Activated naive CD4-positive, alpha-beta T cell treated with anti-CD3 and anti-CD28 coated beads, Interleukin-2, amount 50 U/mL, for 24 hours (primary cell): ENCODE measurements around the gene PBXIP1.

Experiments used
- H3K27ac Mint-ChIP-seq: one replicate; pipeline ENCODE4 v1.8.0; 2021; ENCODE audit warnings: mild to moderate bottlenecking, mixed read lengths
- H3K27me3 Mint-ChIP-seq: one replicate; pipeline ENCODE4 v1.8.0; 2021; ENCODE audit warnings: mixed read lengths
- H3K36me3 Mint-ChIP-seq: one replicate; pipeline ENCODE4 v1.8.0; 2021; ENCODE audit warnings: mixed read lengths
- H3K4me1 Mint-ChIP-seq: one replicate; pipeline ENCODE4 v1.8.0; 2021; ENCODE audit warnings: mixed read lengths
- H3K4me3 Mint-ChIP-seq: one replicate; pipeline ENCODE4 v1.8.0; 2021; ENCODE audit warnings: mild to moderate bottlenecking, mixed read lengths
- H3K9me3 Mint-ChIP-seq: one replicate; pipeline ENCODE4 v1.8.0; 2021; ENCODE audit warnings: mixed read lengths

Gene PBXIP1

GRCh38 chr1:154955718-154956543, at the start of gene PBXIP1:
Gene PBXIP1 (minus strand): TSS chr1:154956099. CDS start chr1:154953721, 2,378 bp downstream.
- Mint-ChIP-seq H3K9me3 (no peaks in the 10 kb centered on the region), H3K4me1 (peaks cover 81% of the 10 kb centered on the region), H3K4me3 (peak within 1 kb of the TSS; percentile 97), H3K27me3 (no peaks in the 10 kb centered on the region), H3K36me3 (peaks cover 2% of the 10 kb centered on the region), H3K27ac (peak within 1 kb of the TSS; percentile 96)

GRCh38 chr1:155005076-155006011, 49.4 kb upstream of the PBXIP1 start:
- H3K27ac Mint-ChIP-seq = peak overlapping the region; percentile 92
- H3K4me1 Mint-ChIP-seq = peaks cover 49% of the 10 kb centered on the region
- no peaks in the 10 kb centered on the region for H3K36me3 Mint-ChIP-seq
- H3K4me3 Mint-ChIP-seq = no peak overlapping the region
- H3K27me3 Mint-ChIP-seq = no peaks in the 10 kb centered on the region
- no peaks in the 10 kb centered on the region for H3K9me3 Mint-ChIP-seq

- Mint-ChIP-seq H3K27me3 (no peaks in the 10 kb centered on the region), H3K36me3 (no peaks in the 10 kb centered on the region), H3K9me3 (no peaks in the 10 kb centered on the region), H3K4me3 (peak overlapping the region; percentile 82), H3K27ac (peak overlapping the region; percentile 85), H3K4me1 (peaks cover 50% of the 10 kb centered on the region)
Observed at GRCh38 chr1:155004352-155005075, 48.6 kb upstream of the PBXIP1 start.

GRCh38 chr1:155003766-155004351, 48.0 kb upstream of the PBXIP1 start:
- H3K9me3 Mint-ChIP-seq = no peaks in the 10 kb centered on the region
- no peaks in the 10 kb centered on the region for H3K36me3 Mint-ChIP-seq
- peak overlapping the region; percentile 95 for H3K4me3 Mint-ChIP-seq
- peaks cover 53% of the 10 kb centered on the region for H3K4me1 Mint-ChIP-seq
- no peaks in the 10 kb centered on the region for H3K27me3 Mint-ChIP-seq
- H3K27ac Mint-ChIP-seq = peak overlapping the region; percentile 90

GRCh38 chr1:155003227-155003765, 47.4 kb upstream of the PBXIP1 start:
- Mint-ChIP-seq H3K9me3 (no peaks in the 10 kb centered on the region), H3K27ac (peak overlapping the region; percentile 90), H3K27me3 (no peaks in the 10 kb centered on the region), H3K4me1 (peaks cover 53% of the 10 kb centered on the region), H3K4me3 (peak overlapping the region; percentile 95), H3K36me3 (no peaks in the 10 kb centered on the region)

- H3K4me1 Mint-ChIP-seq = peaks cover 55% of the 10 kb centered on the region
Observed at GRCh38 chr1:155002464-155003226, 46.7 kb upstream of the PBXIP1 start, which contains the start of gene ZBTB7B. Gene ZBTB7B (plus strand): TSS chr1:155002802. CDS start chr1:155014661, 11,859 bp downstream.

GRCh38 chr1:155001675-155002463, 46.0 kb upstream of the PBXIP1 start:
- Mint-ChIP-seq H3K4me1 (peaks cover 58% of the 10 kb centered on the region), H3K36me3 (no peaks in the 10 kb centered on the region), H3K9me3 (no peaks in the 10 kb centered on the region), H3K27ac (peak overlapping the region; percentile 87), H3K27me3 (no peaks in the 10 kb centered on the region), H3K4me3 (peak overlapping the region; percentile 92)

More at GRCh38 chr1:155002464-155003226, 46.7 kb upstream of the PBXIP1 start, which contains the start of gene ZBTB7B:
- Mint-ChIP-seq H3K9me3 (no peaks in the 10 kb centered on the region), H3K27ac (peak within 1 kb of the TSS; percentile 90), H3K36me3 (no peaks in the 10 kb centered on the region), H3K4me3 (peak within 1 kb of the TSS; percentile 95), H3K27me3 (no peaks in the 10 kb centered on the region)

- Mint-ChIP-seq H3K9me3 (no peaks in the 10 kb centered on the region), H3K27me3 (no peaks in the 10 kb centered on the region), H3K27ac (peak overlapping the region; percentile 79), H3K4me3 (peak overlapping the region; percentile 92), H3K4me1 (peaks cover 53% of the 10 kb centered on the region), H3K36me3 (no peaks in the 10 kb centered on the region)
Observed at GRCh38 chr1:155001425-155001674, 45.5 kb upstream of the PBXIP1 start.

GRCh38 chr1:155000726-155001424, 45.0 kb upstream of the PBXIP1 start:
- Mint-ChIP-seq H3K4me3 (peak overlapping the region; percentile 92), H3K27ac (peak overlapping the region; percentile 79), H3K36me3 (no peaks in the 10 kb centered on the region), H3K27me3 (no peaks in the 10 kb centered on the region), H3K4me1 (peaks cover 53% of the 10 kb centered on the region), H3K9me3 (no peaks in the 10 kb centered on the region)

GRCh38 chr1:155000411-155000725, 44.5 kb upstream of the PBXIP1 start:
- H3K4me1 Mint-ChIP-seq = peaks cover 50% of the 10 kb centered on the region
- H3K4me3 Mint-ChIP-seq = peak overlapping the region; percentile 92
- no peaks in the 10 kb centered on the region for H3K36me3 Mint-ChIP-seq
- no peaks in the 10 kb centered on the region for H3K27me3 Mint-ChIP-seq
- H3K9me3 Mint-ChIP-seq = no peaks in the 10 kb centered on the region
- peak overlapping the region; percentile 95 for H3K27ac Mint-ChIP-seq

- Mint-ChIP-seq H3K4me1 (peaks cover 46% of the 10 kb centered on the region), H3K27ac (peak overlapping the region; percentile 95), H3K4me3 (peak overlapping the region; percentile 92), H3K27me3 (no peaks in the 10 kb centered on the region), H3K9me3 (no peaks in the 10 kb centered on the region), H3K36me3 (no peaks in the 10 kb centered on the region)
Observed at GRCh38 chr1:154999571-155000410, 43.9 kb upstream of the PBXIP1 start.

GRCh38 chr1:154998818-154999570, 43.1 kb upstream of the PBXIP1 start:
- Mint-ChIP-seq H3K4me3 (peak overlapping the region; percentile 70), H3K27ac (peak overlapping the region; percentile 63), H3K36me3 (no peaks in the 10 kb centered on the region), H3K4me1 (peaks cover 38% of the 10 kb centered on the region), H3K27me3 (no peaks in the 10 kb centered on the region), H3K9me3 (no peaks in the 10 kb centered on the region)
